HUDEP-2 (cell line): ENCODE data around the gene SMG1.
"Not testable (repeated sequence)": the region's sequence is repeated elsewhere in the genome, so short reads cannot be mapped to it uniquely, and the experiment has no call there.

Experiments used
- DNase-seq, 76 experiments: peaks; one replicate each; lab custom pipeline; 2025; ENCODE audit not compliant: unreplicated experiment in 76 of 76; lab: John Stamatoyannopoulos, UW

The SMG1 gene

DNA sequence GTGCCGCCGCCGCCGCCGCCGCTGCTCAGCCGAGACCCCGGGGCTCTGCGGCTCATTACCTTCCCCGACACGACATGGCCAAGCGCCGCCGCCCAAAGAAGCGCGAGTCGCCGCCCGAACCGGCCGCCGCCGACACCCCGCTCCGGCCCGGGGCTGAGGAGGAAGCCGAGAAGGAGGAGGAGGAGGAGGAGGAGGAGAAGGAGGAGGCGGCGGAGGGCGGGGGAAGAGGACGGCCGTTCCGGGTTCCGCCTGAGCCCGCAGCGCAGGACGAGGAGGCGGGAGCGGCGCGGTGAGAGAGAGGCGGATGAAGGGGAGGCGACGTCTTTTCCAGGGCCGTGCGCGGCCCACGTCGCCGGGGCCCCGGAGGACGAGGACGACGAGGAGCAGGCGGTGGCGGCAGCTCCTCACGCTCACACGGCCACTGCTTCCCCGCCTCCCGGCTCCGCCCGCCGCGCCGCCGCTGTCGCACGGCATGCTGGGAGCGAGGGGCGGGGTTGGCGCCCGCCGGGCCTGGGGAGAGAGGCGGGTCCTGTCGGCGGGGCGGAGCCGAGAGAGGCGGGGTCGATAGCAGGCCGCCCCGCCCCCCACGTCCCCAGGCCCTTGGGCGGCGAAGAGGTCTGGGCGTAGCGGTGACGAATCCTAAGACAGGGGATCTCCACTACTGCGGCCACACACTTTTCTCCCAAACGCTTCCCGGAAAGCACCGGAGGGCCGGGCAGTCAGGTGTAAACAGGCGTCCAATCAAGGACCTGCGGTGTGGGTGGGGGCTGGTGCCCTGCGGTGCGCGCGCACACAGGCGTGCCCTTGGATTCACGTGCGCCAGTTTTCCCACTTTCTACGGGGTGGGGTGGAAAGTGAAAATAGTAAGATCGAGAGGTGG lies at the start of gene SMG1:
Gene SMG1, minus strand, starts transcription at position 423 of the 880 bp plus-strand sequence. Its CDS starts 367 bp downstream, at position 56.
- peak in 75 of 76 experiments; percentile 26 to 97 (median 86) for DNase-seq

- DNase-seq: no peak
Measured at GRCh38 chr16:18975109-18975508, 48.9 kb upstream of the SMG1 start.

- no peak for DNase-seq
Measured at GRCh38 chr16:18969855-18970240, 43.6 kb upstream of the SMG1 start.

DNA sequence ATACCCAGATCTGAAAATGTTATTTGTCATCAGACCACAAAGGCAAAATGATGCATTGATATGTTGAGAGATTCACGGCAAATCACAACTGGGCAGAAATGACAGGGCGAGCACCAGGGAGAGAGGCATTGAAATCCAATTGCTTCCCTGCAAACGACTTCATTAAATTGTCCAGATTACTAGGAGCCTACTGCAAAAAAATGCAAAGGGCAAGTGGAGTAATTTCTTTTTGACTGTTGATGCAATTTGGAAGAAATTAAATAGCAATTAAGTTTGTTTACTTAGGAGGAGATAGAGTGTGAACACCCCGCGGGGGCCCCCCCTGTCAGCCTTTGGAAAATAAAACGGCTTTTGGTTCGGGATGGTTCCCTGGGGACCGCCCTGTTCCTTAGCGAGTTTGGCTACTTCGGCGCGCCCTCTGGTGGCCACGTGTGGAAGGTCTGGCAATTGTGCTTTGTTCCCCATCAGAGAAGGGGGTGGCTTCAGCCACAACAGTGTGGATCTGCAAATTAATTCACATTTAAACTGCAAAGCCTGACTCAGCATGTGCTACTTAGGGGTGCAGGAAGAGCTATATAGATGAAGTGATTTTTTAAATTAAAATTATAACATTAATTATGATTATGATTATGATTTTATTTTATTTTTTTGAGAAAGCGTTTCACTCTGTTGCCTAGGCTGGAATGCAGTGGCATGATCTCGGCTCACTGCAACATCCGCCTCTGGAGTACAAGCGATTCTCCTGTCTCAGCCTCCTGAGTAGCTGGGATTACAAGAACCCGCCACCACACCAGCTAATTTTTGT lies 43.0 kb upstream of the SMG1 start:
- peak in 65 of 76 experiments; percentile 2 to 74 (median 51) for DNase-seq

GRCh38 chr16:18966791-18967190 lies 40.6 kb upstream of the SMG1 start:
- no peak for DNase-seq

DNA sequence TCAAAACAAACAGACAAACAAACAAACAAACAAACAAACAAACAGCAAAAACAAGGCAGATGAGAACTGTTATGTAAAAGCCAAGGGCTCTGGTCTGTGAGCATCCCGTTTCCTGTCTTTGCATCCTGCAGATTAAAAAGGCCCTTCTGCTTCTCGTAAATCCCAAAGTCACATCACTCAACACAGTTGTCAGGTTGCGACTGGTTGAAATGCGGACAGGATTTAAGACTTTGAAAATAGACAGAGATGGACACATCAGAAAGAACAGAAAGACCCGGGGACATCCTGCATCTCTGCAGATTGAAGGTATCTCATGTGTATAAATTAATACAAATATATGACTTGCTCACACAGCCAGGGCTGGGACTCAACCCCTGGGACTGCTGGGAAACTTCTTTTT lies 39.3 kb upstream of the SMG1 start:
- no peak for DNase-seq

DNA sequence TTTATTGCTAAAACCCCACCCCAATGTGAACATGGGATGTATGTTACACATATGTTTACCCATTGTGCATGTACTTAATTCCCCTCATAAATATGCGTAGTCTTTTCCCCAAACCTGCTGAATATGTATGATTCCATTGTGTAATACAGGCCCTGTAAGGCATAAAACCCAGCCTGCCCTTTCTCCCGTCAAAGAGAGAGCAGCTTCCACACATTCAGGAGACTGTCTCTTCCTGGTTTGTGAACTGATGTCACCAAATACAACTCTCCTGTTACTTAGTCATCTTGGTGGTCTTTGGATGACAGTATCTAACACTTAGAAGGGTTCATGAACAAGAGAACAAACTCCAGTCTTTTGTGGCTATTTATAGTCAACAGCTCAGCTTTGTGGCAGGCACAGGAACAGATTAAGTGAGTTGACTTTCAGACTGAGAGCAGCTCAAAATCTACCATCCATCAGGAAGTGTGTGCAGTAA lies 32.9 kb upstream of the SMG1 start:
- DNase-seq: no peak

GRCh38 chr16:18958621-18959029 lies 32.4 kb upstream of the SMG1 start:
- DNase-seq: no peak

- DNase-seq: not testable (repeated sequence)
Measured at GRCh38 chr16:18956658-18957241, 30.5 kb upstream of the SMG1 start.

DNA sequence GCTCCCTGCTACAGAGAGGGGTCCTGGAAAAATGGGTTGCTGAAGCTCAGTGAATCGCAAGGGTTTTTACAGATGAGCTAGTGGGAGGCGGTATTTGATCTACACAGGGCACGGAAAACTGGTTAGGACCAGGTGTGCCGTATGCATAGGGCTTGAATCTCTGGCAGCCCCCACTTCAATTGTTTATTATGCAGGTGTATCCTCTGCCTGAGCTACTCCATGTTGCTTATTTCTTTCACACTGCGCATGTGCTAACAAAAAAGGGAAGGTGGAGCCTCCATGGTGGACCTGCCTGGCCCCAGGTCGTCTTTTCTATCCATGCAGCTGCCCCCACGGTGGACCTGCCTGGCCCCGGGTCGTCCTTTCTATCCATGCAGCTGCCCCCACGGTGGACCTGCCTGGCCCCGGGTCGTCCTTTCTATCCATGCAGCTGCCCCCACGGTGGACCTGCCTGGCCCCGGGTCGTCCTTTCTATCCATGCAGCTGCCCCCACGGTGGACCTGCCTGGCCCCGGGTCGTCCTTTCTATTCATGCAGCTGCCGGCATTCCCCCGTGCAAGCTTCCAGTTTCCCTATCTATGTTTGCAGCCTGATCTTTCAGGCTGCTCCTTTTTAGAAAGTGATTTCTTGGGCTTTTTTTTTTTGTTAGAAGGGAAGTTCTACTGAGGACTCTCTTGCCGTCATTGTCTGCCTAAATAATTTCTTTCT lies 29.8 kb upstream of the SMG1 start:
- not testable (repeated sequence) for DNase-seq

GRCh38 chr16:18953547-18953946 lies 27.3 kb upstream of the SMG1 start:
- no peak for DNase-seq

DNA sequence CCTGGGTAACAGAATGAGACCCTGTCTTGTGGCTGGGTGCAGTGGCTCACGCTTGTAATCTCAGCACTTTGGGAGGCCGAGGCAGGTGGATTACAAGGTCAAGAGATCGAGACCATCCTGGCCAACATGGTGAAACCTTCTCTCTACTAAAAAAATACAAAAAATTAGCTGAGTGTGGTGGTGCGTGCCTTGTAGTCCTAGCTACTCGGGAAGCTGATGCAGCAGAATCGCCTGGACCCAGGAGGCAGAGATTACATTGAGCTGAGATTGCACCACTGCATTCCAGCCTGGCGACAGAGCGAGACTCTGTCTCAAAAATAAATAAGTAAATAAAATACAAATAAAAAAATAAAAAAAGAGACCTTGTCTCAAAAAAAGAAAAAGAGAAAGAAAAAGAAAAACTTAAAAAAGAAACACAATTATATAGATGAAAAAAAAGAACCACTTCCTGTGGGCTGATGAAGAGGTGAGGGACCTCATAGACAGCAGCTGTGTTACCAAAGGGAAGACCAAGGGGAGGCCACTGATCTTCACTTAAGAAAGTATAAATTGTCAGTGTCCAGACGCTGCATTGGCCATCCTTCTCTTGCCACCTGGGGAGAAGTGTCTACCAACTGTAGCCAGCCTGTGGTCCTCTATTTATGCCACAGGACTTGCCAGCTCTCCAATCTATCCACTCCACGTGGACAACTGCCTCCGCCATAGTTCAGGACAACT lies 24.4 kb upstream of the SMG1 start:
- DNase-seq: no peak

GRCh38 chr16:18948372-18949020 lies 22.3 kb upstream of the SMG1 start:
- DNase-seq: no peak

DNA sequence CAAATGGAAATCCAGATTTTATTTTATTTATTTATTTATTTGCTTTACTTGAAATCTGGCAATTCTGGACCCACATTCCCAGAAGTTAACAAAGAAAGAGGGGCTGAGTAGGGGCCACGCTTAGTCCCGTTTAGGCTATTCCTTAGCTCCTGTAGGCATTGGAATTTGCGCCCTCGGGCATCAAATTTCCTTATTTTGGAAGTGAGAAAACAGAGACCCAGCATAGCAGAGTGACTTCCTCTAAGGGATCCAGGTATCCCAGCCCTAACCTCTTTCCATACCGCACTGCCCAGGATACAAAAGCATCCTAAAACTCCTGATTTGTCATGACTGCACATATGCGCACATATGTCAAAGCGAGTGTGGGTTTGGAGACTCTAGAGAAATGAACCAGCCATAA lies 19.0 kb upstream of the SMG1 start:
- DNase-seq: no peak

GRCh38 chr16:18943414-18943813 lies 17.2 kb upstream of the SMG1 start:
- DNase-seq: no peak

DNA sequence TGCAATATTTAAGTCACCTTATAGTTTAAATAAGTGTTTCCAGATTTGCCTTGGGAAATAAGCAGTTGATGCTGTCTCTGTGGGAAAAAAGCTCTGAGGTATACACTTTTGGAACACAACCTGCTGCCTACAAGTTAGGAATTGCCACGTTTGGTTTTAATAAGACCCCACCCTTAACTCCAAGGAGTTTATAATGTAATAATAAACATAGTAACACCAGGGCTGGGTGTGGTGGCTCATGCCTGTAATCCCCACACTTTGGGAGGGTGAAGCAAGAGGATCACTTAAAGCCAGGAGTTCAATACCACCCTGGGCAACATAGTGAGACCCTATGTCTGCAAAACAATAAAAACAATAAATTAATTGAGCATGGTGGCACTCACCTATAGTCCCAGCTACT lies 15.9 kb upstream of the SMG1 start:
- no peak for DNase-seq

DNA sequence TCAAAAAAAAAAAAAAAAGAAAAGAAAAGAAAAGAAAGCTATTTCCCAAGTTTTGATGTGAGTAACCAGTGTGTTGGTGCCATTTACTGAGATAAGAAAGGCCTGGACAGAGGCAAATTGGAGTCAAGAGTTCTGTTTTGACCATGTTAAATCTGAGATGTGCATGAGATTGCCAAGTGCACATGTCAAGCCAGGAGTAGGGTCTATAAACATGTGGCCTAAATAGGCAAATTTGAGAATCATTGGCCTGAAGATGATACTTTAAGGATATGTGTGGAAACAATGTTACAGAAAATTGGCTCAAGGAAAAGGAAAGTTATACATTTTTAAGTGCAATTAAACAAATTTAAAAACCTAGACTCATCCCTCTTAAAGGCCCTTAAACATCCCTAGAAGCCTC lies 15.3 kb upstream of the SMG1 start:
- DNase-seq: no peak

DNA sequence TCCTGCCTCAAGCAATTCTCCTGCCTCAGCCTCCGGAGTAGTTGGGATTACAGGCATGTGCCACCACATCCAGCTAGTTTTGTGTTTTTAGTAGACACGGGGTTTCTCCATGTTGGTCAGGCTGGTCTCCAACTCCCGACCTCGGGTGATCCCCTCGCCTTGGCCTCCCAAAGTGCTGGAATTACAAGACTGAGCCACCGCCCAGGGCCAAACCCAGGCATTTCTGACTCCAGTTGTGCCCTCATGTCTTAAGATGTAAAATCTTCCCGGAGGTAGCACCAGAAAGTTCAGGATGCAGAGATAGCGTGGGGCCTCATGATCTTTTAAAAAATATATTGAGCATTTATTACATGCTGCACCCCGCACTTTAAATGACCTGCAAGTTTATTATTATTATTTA lies 12.8 kb upstream of the SMG1 start:
- DNase-seq: no peak

DNA sequence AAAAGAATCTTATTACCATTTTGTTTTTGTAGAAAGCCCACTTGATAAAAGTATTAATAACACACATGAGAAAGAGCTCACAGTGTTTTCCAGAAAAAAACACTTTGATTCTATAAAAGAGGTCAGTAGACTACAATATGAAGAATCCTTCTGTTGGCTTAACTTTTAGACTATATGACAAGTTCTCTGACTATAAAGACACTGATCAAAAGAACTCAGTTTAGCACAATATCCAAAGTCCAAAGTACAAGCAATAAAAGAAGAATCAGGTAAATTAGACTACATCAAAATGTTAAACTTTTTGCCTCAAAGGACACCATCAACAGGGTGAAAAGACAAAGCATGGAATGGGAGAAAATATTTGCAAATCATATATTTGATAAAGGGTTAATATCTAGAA lies 11.2 kb upstream of the SMG1 start:
- no peak for DNase-seq
